ENCODE measurements around the gene SCAMP1.
"Not testable (repeated sequence)": the region's sequence is repeated elsewhere in the genome, so short reads cannot be mapped to it uniquely, and the experiment has no call there.

Gene SCAMP1

GRCh38 chr5:78429332-78429980, 69.0 kb downstream of the SCAMP1 start:
- no peak for DNase-seq

GRCh38 chr5:78430866-78431265, 70.4 kb downstream of the SCAMP1 start:
- DNase-seq = no peak

GRCh38 chr5:78433972-78434371, 73.6 kb downstream of the SCAMP1 start:
- DNase-seq = no peak

- DNase-seq = no peak
These were observed 87.5 kb downstream of the SCAMP1 start for GRCh38 chr5:78447775-78448424.

- DNase-seq = no peak
These were observed 88.7 kb downstream of the SCAMP1 start for GRCh38 chr5:78449103-78449502.

- not testable (repeated sequence) for DNase-seq
These were observed 97.1 kb downstream of the SCAMP1 start for GRCh38 chr5:78457507-78457906.

GRCh38 chr5:78458843-78459242, 98.4 kb downstream of the SCAMP1 start:
- no peak for DNase-seq

GRCh38 chr5:78467140-78467539, 106.7 kb downstream of the SCAMP1 start:
- DNase-seq = no peak

- peak; percentile 61 for DNase-seq
These were observed 107.4 kb downstream of the SCAMP1 start for GRCh38 chr5:78467752-78468357.

GRCh38 chr5:78471896-78472295, 111.5 kb downstream of the SCAMP1 start:
- no peak for DNase-seq

- DNase-seq = peak; percentile 31
These were observed 112.2 kb downstream of the SCAMP1 start for GRCh38 chr5:78472469-78473106.

- DNase-seq = no peak
These were observed 113.3 kb downstream of the SCAMP1 start for GRCh38 chr5:78473751-78474150.

GRCh38 chr5:78475370-78475769, 115.0 kb downstream of the SCAMP1 start:
- DNase-seq = no peak

GRCh38 chr5:78476795-78477194, 116.4 kb downstream of the SCAMP1 start:
- DNase-seq = no peak

- DNase-seq = no peak
These were observed 122.5 kb downstream of the SCAMP1 start for GRCh38 chr5:78482948-78483347.

GRCh38 chr5:78483809-78484521, 123.5 kb downstream of the SCAMP1 start:
- DNase-seq = peak; percentile 25

GRCh38 chr5:78486218-78486617, 125.8 kb downstream of the SCAMP1 start:
- no peak for DNase-seq

- DNase-seq = no peak
These were observed 127.4 kb downstream of the SCAMP1 start for GRCh38 chr5:78487846-78488245.

- DNase-seq = no peak
These were observed 130.5 kb downstream of the SCAMP1 start for GRCh38 chr5:78490709-78491485.

- no peak for DNase-seq
These were observed 131.8 kb downstream of the SCAMP1 start for GRCh38 chr5:78492224-78492623.

GRCh38 chr5:78492650-78493049, 132.2 kb downstream of the SCAMP1 start:
- no peak for DNase-seq

GRCh38 chr5:78495800-78496199, 135.4 kb downstream of the SCAMP1 start:
- DNase-seq = peak; percentile 36

All from fibroblast of skin of scalp (primary cell).